NCI-H128 (cell line): Measurements from ENCODE around the gene CSTA.

ENCODE experiments used
- DNase-seq: peaks from one replicate; lab custom pipeline; 2025; ENCODE audit not compliant: unreplicated experiment; lab: John Stamatoyannopoulos, UW

Gene CSTA

GRCh38 chr3:122324871-122325323, at the start of gene CSTA:
CSTA (plus strand) TSS chr3:122325248; CDS start chr3:122325293, 45 bp downstream.
- DNase-seq, result no peak

- DNase-seq, result no peak
Observed at GRCh38 chr3:122281891-122282290, 43.2 kb upstream of the CSTA start.

GRCh38 chr3:122283796-122284445, 41.1 kb upstream of the CSTA start:
- no peak for DNase-seq

GRCh38 chr3:122284486-122284885, 40.6 kb upstream of the CSTA start:
- no peak for DNase-seq

GRCh38 chr3:122294359-122294758, 30.7 kb upstream of the CSTA start:
- no peak for DNase-seq

- DNase-seq, result no peak
Observed at GRCh38 chr3:122295266-122296062, 29.6 kb upstream of the CSTA start.

- no peak for DNase-seq
Observed at GRCh38 chr3:122298239-122298638, 26.8 kb upstream of the CSTA start.

GRCh38 chr3:122299215-122299614, 25.8 kb upstream of the CSTA start:
- DNase-seq, result no peak

- DNase-seq, result no peak
Observed at GRCh38 chr3:122299872-122300460, 25.1 kb upstream of the CSTA start.

- DNase-seq, result no peak
Observed at GRCh38 chr3:122301063-122301462, 24.0 kb upstream of the CSTA start.

- DNase-seq, result no peak
Observed at GRCh38 chr3:122305818-122306621, 19.0 kb upstream of the CSTA start.

- no peak for DNase-seq
Observed at GRCh38 chr3:122306622-122306953, 18.5 kb upstream of the CSTA start.

GRCh38 chr3:122307094-122307687, 17.9 kb upstream of the CSTA start:
- DNase-seq, result no peak

GRCh38 chr3:122307976-122308375, 17.1 kb upstream of the CSTA start:
- no peak for DNase-seq

- no peak for DNase-seq
Observed at GRCh38 chr3:122310361-122310760, 14.7 kb upstream of the CSTA start.

- DNase-seq, result no peak
Observed at GRCh38 chr3:122312826-122313225, 12.2 kb upstream of the CSTA start.

GRCh38 chr3:122313281-122313680, 11.8 kb upstream of the CSTA start:
- no peak for DNase-seq

- DNase-seq, result no peak
Observed at GRCh38 chr3:122314228-122314876, 10.7 kb upstream of the CSTA start.

GRCh38 chr3:122315619-122316018, 9.4 kb upstream of the CSTA start:
- DNase-seq, result no peak

GRCh38 chr3:122316368-122316767, 8.7 kb upstream of the CSTA start:
- DNase-seq, result no peak
